B cell (primary cell): ENCODE measurements around the gene FBN2. TPM values are rescaled to one million over a fixed set of nuclear protein-coding genes. Genes with fewer than 3 reads are reported as not detected.

Source experiments
- ATAC-seq: fragments of 200-7000 bp; cut with Tn5 transposase; one replicate; pipeline ENCODE4 v1.10.0; 2021; ENCODE audit warnings: low read depth, mild to moderate bottlenecking, moderate number of reproducible peaks, moderate library complexity
- CTCF ChIA-PET: fragments of 350-600 bp; sonication (Branson Sonifier 250); formaldehyde crosslinking; loops from one replicate; lab custom pipeline; 2021; ENCODE audit warnings: antibody characterized with exemption, inconsistent platforms; lab: Charles Lee
- POLR2A ChIA-PET: fragments of 350-600 bp; sonication (Branson Sonifier 250); formaldehyde crosslinking; loops from one replicate; lab custom pipeline; 2021; ENCODE audit warnings: antibody characterized with exemption; lab: Charles Lee
- DNase-seq: peaks from one replicate; pipeline ENCODE4 v3.0.0; 2013
- H2AFZ ChIP-seq: 2 replicates; pipeline ENCODE4 v1.6.1; 2012; ENCODE audit warnings: mild to moderate bottlenecking, low read depth, low read length; ENCODE audit not compliant: insufficient read depth, poor library complexity, severe bottlenecking
- H3K27ac ChIP-seq, 2 donors: 1 replicate in 1 of 2; 2 replicates in 1 of 2; pipeline ENCODE4 v1.5.1; 2012 to 2013; ENCODE audit warnings: low read length in 2 of 2, mild to moderate bottlenecking in 2 of 2, moderate library complexity in 1 of 2
- H3K27me3 ChIP-seq, 4 experiments: fragments of 200-600 bp in 1 of 4; sonication (generic) in 1 of 4; replicated peaks in 1 of 4; 1 replicate in 2 of 4; 2 replicates in 2 of 4; pipeline versions ENCODE4 v1.6.1 to v1.7.0; 2013 to 2016; ENCODE audit warnings: low read length in 3 of 4, mild to moderate bottlenecking in 2 of 4, mixed read lengths in 1 of 4, moderate library complexity in 1 of 4; ENCODE audit not compliant: insufficient read depth in 4 of 4, control insufficient read depth in 3 of 4; ENCODE audit errors: control extremely low read depth in 1 of 4
- H3K36me3 ChIP-seq, 2 experiments: replicated peaks in 1 of 2; 1 replicate in 1 of 2; 2 replicates in 1 of 2; pipeline versions ENCODE4 v1.6.1 to v1.7.1; 2013; ENCODE audit warnings: low read length in 1 of 2; ENCODE audit not compliant: insufficient read depth in 2 of 2, control insufficient read depth in 1 of 2; ENCODE audit errors: control extremely low read depth in 1 of 2, extremely low read depth in 1 of 2
- H3K4me1 ChIP-seq, 2 donors: fragments of 200-600 bp in 1 of 2; sonication (generic) in 1 of 2; 1 replicate in 1 of 2; 2 replicates in 1 of 2; pipeline versions ENCODE4 v1.5.1 to v1.6.1; 2013 to 2017; ENCODE audit warnings: low read length in 2 of 2; ENCODE audit not compliant: control insufficient read depth in 2 of 2, insufficient read depth in 2 of 2
- H3K4me2 ChIP-seq: replicated peaks from 2 replicates; pipeline ENCODE3; 2012; ENCODE audit warnings: mild to moderate bottlenecking, low read depth, low read length; ENCODE audit not compliant: poor library complexity, severe bottlenecking
- H3K4me3 ChIP-seq, 5 experiments: fragments of 200-600 bp in 1 of 5; sonication (generic) in 1 of 5; 1 replicate in 3 of 5; 2 replicates in 2 of 5; pipeline versions ENCODE4 v1.5.1 to v1.7.0; 2011 to 2016; ENCODE audit warnings: low read length in 4 of 5, mild to moderate bottlenecking in 4 of 5, low read depth in 2 of 5, control low read depth in 1 of 5, moderate library complexity in 1 of 5; ENCODE audit not compliant: insufficient read depth in 1 of 5; ENCODE audit errors: control extremely low read depth in 1 of 5, extremely low read depth in 1 of 5
- H3K79me2 ChIP-seq: fragments of 200-600 bp; sonication (generic); one replicate; pipeline ENCODE4 v1.6.0; 2016; ENCODE audit warnings: low read length; ENCODE audit not compliant: control insufficient read depth, insufficient read depth
- H3K9ac ChIP-seq: fragments of 200-600 bp; sonication (generic); 2 replicates; pipeline ENCODE4 v1.6.1; 2017; ENCODE audit warnings: mild to moderate bottlenecking, low read length, moderate library complexity
- H3K9me3 ChIP-seq, 3 donors: one replicate each; pipeline versions ENCODE4 v1.6.1 to v1.7.1; 2013; ENCODE audit warnings: low read length in 2 of 3; ENCODE audit not compliant: control insufficient read depth in 2 of 3, insufficient read depth in 1 of 3; ENCODE audit errors: control extremely low read depth in 1 of 3
- H4K20me1 ChIP-seq: 2 replicates; pipeline ENCODE4 v1.6.0; 2012; ENCODE audit warnings: mild to moderate bottlenecking, low read length; ENCODE audit not compliant: insufficient read depth, control insufficient read depth, poor library complexity, severe bottlenecking
- H3K27ac Mint-ChIP-seq: one replicate; pipeline ENCODE4 v1.8.0; 2021; ENCODE audit warnings: mixed read lengths
- H3K27me3 Mint-ChIP-seq: one replicate; pipeline ENCODE4 v1.8.0; 2021; ENCODE audit warnings: mixed read lengths
- H3K4me1 Mint-ChIP-seq: one replicate; pipeline ENCODE4 v1.8.0; 2021; ENCODE audit warnings: mixed read lengths
- H3K4me3 Mint-ChIP-seq: one replicate; pipeline ENCODE4 v1.8.0; 2021; ENCODE audit warnings: mixed read lengths
- H3K9me3 Mint-ChIP-seq: one replicate; pipeline ENCODE4 v1.8.0; 2022; ENCODE audit warnings: mixed read lengths; ENCODE audit not compliant: insufficient read depth
- CTCF ChIP-seq: fragments of 200-600 bp; IDR thresholded peaks from one replicate; pipeline ENCODE4 v1.8.0; 2022; ENCODE audit warnings: antibody characterized with exemption, mild to moderate bottlenecking
- EZH2 ChIP-seq: IDR thresholded peaks from 2 replicates; pipeline ENCODE4 v1.6.1; 2012; ENCODE audit warnings: borderline replicate concordance, low read depth, mild to moderate bottlenecking, moderate library complexity, low read length; ENCODE audit not compliant: insufficient read depth, poor library complexity, severe bottlenecking
- WGBS: methylation state at CpG from one replicate; pipeline ENCODE4 v1.1.5; 2013; ENCODE audit warnings: missing lambda C conversion rate; ENCODE audit not compliant: insufficient coverage; 5-methylcytosine and 5-hydroxymethylcytosine counted together
- intact Hi-C: fragments of 100-400 bp; cut with micrococcal nuclease; formaldehyde crosslinking; loops from one replicate; pipeline ENCODE4 v1.10.0; 2022
- polyA plus RNA-seq: library from polyadenylated mRNA; depleted of rRNA; stranded (reverse); fragments of >200 nt; gene quantifications from 2 replicates; pipeline ENCODE4 v1.2.3, GENCODE V29; 2012
- total RNA-seq, 2 donors: library from RNA; stranded (reverse); fragments of 120-200 nt in 1 of 2; gene quantifications; 1 replicate in 1 of 2; 2 replicates in 1 of 2; pipeline versions ENCODE4 v1.2.3 to v1.2.4, GENCODE V29; 2013 to 2022

FBN2 gene
- total and polyA plus RNA-seq, 2 donors (not counting 1 experiment from before 2014, with no cell fraction given) = 0.03 TPM; not detected in 1

DNA sequence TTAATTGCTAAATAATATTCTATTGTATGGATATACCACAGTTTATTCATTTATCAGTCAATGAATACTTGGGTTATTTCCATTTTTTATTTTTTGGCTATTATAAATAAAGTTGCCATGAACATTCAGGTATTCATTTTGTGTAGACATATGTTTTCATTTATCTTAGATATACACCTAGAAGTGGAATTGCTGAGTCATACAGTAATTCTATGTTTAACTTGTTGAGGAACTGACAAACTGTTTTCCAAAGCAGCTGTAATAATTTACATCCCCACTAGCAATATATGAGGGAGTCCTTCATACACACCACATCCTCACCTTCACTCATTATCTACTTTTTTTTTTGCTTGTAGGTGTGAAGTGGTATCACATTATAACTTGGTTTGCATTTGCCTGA is 123.6 kb downstream of the FBN2 start:
- H3K4me3 ChIP-seq = no peak overlapping the region
- H3K79me2 ChIP-seq = no peaks in the 10 kb centered on the region
- POLR2A ChIA-PET = no interaction called here
- H3K36me3 ChIP-seq = no peaks in the 10 kb centered on the region
- H3K27me3 Mint-ChIP-seq = no peaks in the 10 kb centered on the region
- H3K27ac ChIP-seq = no peak overlapping the region
- intact Hi-C loops = no loop called here
- no peak for ATAC-seq
- H3K27ac Mint-ChIP-seq = no peak overlapping the region
- H3K4me1 ChIP-seq = no peaks in the 10 kb centered on the region
- H3K27me3 ChIP-seq = no peaks in the 10 kb centered on the region
- H3K9me3 Mint-ChIP-seq = peaks cover 12% of the 10 kb centered on the region
- TF ChIP-seq CTCF (no peak), EZH2 (no peak)
- H3K4me1 Mint-ChIP-seq = no peaks in the 10 kb centered on the region
- no peak overlapping the region for H2AFZ ChIP-seq
- no peak for DNase-seq
- H3K4me3 Mint-ChIP-seq = no peak overlapping the region
- H4K20me1 ChIP-seq = no peaks in the 10 kb centered on the region
- peaks cover 0 to 4% (median 0%) of the 10 kb centered on the region in 3 donors for H3K9me3 ChIP-seq
- CTCF ChIA-PET = no interaction called here
- H3K9ac ChIP-seq = no peak overlapping the region
- no peak overlapping the region for H3K4me2 ChIP-seq

DNA sequence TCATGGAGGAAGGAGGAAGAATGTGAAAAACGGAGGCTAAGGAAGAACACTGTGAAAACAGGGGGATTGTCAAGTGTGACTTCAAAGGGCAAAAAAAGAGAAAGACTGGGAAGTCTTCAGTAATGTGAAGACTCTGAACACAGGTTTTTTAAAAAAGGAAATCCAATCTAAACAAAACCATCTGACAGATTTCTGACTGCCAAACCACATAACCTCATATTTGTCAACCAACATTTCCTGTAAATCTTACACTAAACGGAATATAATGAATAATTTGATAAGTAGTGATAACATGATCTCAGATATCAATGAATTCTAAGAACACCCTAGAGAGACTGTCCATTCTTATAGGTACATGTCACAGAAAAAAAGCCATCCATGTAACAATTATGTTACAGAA is 124.7 kb downstream of the FBN2 start:
- no peak overlapping the region for H3K4me3 Mint-ChIP-seq
- WGBS = 60% methylated on average over 1 of the region's 2 CpGs
- H3K36me3 ChIP-seq = no peaks in the 10 kb centered on the region
- no peak for ATAC-seq
- peaks cover 12% of the 10 kb centered on the region for H3K9me3 Mint-ChIP-seq
- H3K4me3 ChIP-seq = no peak overlapping the region
- H3K27me3 Mint-ChIP-seq = no peaks in the 10 kb centered on the region
- CTCF ChIA-PET = no interaction called here
- peaks cover 0 to 4% (median 0%) of the 10 kb centered on the region in 3 donors for H3K9me3 ChIP-seq
- no peaks in the 10 kb centered on the region for H3K79me2 ChIP-seq
- H3K27ac ChIP-seq = no peak overlapping the region
- H3K4me2 ChIP-seq = no peak overlapping the region
- no peaks in the 10 kb centered on the region for H3K27me3 ChIP-seq
- intact Hi-C loops = no loop called here
- no peak overlapping the region for H2AFZ ChIP-seq
- H4K20me1 ChIP-seq = no peaks in the 10 kb centered on the region
- H3K4me1 Mint-ChIP-seq = no peaks in the 10 kb centered on the region
- POLR2A ChIA-PET = no interaction called here
- no peak overlapping the region for H3K9ac ChIP-seq
- H3K4me1 ChIP-seq = no peaks in the 10 kb centered on the region
- no peak overlapping the region for H3K27ac Mint-ChIP-seq
- TF ChIP-seq CTCF = no peak
- TF ChIP-seq EZH2 = no peak
- no peak for DNase-seq
